ENCODE measurements around the gene RNF43.

The RNF43 gene

DNA sequence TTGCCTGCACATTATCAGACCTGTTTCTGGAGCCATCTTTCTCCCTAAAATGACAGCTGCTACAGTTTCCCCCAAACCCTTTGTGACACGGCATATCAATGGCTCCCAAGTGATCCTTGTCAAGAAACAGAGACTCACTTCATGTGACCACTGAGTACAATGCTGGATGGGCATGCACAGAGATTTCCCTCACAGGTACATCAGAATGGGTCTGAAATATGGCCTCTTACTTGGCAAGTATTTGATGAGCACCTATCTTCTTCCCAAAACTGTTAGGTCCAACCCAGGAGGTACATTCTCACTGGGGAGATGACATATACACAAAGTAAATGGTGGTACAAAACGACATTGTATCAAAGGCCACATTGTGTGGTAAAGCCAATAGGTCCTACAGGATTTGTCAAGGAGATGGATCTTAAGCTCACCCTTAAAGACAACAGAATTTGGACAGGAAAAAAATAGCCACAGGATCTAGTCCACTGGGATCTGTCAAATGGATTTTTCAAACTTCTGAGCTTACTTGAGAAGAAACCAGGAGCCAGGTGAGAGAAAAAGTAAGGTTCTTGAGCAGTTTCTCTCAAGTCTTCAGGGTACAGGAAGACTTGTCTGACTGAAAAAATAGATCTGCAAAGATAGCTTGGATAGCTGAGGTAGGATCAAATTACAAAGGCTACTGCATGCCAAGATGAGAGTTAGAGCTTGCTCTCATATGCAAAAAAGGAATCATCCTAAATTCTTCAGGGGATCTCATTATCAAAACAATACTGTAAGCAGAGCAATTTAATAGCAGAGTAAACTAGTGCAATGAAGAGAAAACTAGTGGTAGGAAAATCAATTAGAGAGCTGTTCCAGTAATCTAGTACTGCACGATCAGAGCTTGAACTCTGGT, 28.8 kb downstream of the RNF43 start:
- no peak overlapping the region for H3K4me3 ChIP-seq (ENCODE audit: low read depth, low read length)
- TF ChIP-seq, protein P1, sequence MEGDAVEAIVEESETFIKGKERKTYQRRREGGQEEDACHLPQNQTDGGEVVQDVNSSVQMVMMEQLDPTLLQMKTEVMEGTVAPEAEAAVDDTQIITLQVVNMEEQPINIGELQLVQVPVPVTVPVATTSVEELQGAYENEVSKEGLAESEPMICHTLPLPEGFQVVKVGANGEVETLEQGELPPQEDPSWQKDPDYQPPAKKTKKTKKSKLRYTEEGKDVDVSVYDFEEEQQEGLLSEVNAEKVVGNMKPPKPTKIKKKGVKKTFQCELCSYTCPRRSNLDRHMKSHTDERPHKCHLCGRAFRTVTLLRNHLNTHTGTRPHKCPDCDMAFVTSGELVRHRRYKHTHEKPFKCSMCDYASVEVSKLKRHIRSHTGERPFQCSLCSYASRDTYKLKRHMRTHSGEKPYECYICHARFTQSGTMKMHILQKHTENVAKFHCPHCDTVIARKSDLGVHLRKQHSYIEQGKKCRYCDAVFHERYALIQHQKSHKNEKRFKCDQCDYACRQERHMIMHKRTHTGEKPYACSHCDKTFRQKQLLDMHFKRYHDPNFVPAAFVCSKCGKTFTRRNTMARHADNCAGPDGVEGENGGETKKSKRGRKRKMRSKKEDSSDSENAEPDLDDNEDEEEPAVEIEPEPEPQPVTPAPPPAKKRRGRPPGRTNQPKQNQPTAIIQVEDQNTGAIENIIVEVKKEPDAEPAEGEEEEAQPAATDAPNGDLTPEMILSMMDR (IDR thresholded peaks at IDR 0.05; ENCODE audit: borderline replicate concordance, insufficient read depth, low read depth, low read length) = no peak

DNA sequence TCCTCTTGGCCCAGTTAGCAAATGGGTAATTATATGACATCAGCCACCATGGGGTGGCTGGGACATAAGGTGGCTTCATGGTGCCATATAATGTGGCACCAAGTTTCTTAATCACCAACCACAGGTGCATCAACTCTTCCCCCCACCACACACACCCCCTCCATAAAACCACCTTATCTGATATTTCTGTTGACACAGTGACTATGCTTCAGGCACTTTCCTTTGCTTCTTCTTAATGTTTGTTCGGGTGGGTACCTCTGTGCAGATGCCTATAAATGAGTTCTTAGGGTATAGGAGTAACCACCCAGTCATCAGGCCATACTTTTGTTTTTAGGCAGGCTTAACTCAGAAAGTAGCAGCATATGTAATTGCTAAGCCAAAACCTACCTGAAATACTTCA, 29.5 kb downstream of the RNF43 start:
- TF ChIP-seq, protein P1 (IDR thresholded peaks at IDR 0.05; ENCODE audit: borderline replicate concordance, insufficient read depth, low read depth, low read length) = no peak
- H3K4me3 ChIP-seq (ENCODE audit: low read depth, low read length) = no peak overlapping the region

DNA sequence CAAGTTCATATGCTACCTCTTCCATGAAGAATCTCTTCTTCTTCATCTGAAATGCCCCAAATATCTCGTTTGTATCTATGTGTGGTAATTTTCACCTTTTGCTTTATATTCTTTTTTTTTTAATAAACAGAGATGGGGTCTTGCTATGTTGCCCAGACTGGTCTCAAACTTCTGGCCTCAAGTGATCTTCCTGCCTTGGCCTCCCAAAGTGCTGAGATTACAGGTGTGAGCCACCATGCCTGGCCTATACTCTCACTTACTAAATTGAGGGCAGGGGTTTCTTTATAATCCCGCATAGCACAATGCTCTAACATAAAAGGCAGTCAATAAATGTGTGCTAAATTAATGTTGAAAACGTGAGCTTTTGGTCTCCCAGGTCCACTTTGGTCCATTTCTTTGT, 30.6 kb downstream of the RNF43 start:
- TF ChIP-seq, protein P1 (IDR thresholded peaks at IDR 0.05; ENCODE audit: borderline replicate concordance, insufficient read depth, low read depth, low read length) = no peak

DNA sequence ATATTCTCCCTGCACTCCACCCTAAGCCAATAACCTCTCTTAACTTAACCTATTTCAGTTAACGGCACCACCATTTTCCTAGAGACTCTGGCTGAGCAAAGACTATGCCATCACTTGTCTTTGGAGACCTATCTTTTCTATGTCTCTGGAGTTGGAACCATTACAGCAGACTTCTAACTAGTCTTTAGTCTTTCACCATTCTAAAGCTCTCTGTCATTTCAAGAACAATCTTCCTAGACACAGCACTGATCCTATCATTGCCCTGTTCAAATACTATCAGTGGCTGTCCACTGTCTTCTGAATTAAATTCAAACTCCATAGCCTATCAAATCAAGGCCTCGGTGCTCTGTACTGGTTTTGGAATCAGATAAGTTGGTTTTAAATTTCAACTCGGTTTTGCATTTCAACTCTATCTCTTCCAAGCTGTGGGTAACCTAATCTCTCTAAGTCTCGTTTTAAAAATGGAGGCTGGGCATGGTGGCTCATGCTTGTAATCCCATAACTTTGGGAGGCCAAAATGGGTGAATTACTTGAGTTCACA, 31.9 kb downstream of the RNF43 start:
- TF ChIP-seq, protein P1 (IDR thresholded peaks at IDR 0.05; ENCODE audit: borderline replicate concordance, insufficient read depth, low read depth, low read length) = no peak
- no peak overlapping the region for H3K4me3 ChIP-seq (ENCODE audit: low read depth, low read length)

More for the DNA sequence above, 30.6 kb downstream of the RNF43 start:
- H3K4me3 ChIP-seq (ENCODE audit: low read depth, low read length) = no peak overlapping the region

DNA sequence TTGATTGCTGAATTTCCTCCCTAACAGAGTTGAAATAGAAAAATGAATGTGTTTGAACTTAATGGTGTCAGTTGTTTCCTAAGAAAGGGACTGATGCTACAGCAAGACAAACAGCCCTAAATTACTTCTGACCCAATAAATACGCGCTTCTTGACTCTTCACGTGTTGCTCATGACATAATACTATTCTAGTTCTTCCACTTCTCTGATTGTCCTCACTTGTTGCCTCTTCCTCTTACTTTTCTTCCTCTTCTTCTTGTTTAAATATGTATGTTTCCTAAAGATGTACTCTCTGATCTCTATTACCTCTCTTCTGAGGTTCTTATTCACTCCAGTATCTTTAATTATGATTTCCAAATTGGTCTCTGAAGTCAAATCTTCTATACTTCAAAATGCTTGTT, 32.4 kb downstream of the RNF43 start:
- no peak overlapping the region for H3K4me3 ChIP-seq (ENCODE audit: low read depth, low read length)
- TF ChIP-seq, protein P1 (IDR thresholded peaks at IDR 0.05; ENCODE audit: borderline replicate concordance, insufficient read depth, low read depth, low read length) = no peak

DNA sequence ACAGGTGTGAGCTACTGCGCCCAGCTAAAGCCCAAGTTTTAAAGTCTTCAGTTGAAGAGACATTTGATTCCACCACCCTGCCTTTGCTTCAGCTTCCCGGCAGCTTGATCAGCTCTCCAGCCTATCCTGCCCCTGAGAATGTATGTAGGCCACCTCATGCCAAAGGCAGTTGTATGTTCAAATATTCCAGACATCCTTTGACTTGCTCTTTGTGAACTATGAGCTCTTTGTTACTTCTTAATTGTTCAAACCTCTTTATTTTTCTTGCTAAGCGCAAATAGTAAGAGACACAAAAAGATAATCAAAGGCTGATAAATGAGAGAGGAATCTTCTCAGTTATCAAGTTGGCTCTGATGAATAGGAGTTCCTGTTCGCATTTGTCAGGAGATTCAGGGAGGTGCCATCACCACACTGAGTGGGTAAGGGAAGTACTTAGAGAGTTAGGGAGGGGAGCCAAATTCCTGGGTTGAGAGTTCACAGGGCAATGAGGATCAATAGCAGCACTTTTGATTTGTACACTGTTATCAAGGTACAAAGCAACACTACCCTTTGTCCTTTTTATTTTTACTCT, 33.4 kb downstream of the RNF43 start:
- TF ChIP-seq, protein P1 (IDR thresholded peaks at IDR 0.05; ENCODE audit: borderline replicate concordance, insufficient read depth, low read depth, low read length) = no peak
- H3K4me3 ChIP-seq (ENCODE audit: low read depth, low read length) = no peak overlapping the region
